ENCODE results near the gene ASIC2.

Gene ASIC2

GRCh38 chr17:33288954-33289353 lies 4.1 kb downstream of the ASIC2 start:
- DNase-seq (ENCODE audit: low read depth in 2 of 2, low spot score in 1 of 2), result no peak

- DNase-seq (ENCODE audit: low read depth in 2 of 2, low spot score in 1 of 2), result no peak
Measured at GRCh38 chr17:33287096-33287725, 5.9 kb downstream of the ASIC2 start.

- no peak for DNase-seq (ENCODE audit: low read depth in 2 of 2, low spot score in 1 of 2)
Measured at GRCh38 chr17:33285413-33285812, 7.7 kb downstream of the ASIC2 start.

- DNase-seq (ENCODE audit: low read depth in 2 of 2, low spot score in 1 of 2), result no peak
Measured at GRCh38 chr17:33284022-33284421, 9.1 kb downstream of the ASIC2 start.

GRCh38 chr17:33280162-33280943 lies 12.7 kb downstream of the ASIC2 start:
- no peak for DNase-seq (ENCODE audit: low read depth in 2 of 2, low spot score in 1 of 2)

- no peak for DNase-seq (ENCODE audit: low read depth in 2 of 2, low spot score in 1 of 2)
Measured at GRCh38 chr17:33277436-33278100, 15.5 kb downstream of the ASIC2 start.

- no peak for DNase-seq (ENCODE audit: low read depth in 2 of 2, low spot score in 1 of 2)
Measured at GRCh38 chr17:33273743-33274410, 19.2 kb downstream of the ASIC2 start.

- DNase-seq (ENCODE audit: low read depth in 2 of 2, low spot score in 1 of 2), result no peak
Measured at GRCh38 chr17:33273271-33273670, 19.8 kb downstream of the ASIC2 start.

GRCh38 chr17:33272438-33272837 lies 20.7 kb downstream of the ASIC2 start:
- DNase-seq (ENCODE audit: low read depth in 2 of 2, low spot score in 1 of 2), result no peak

- no peak for DNase-seq (ENCODE audit: low read depth in 2 of 2, low spot score in 1 of 2)
Measured at GRCh38 chr17:33269337-33270060, 23.6 kb downstream of the ASIC2 start.

GRCh38 chr17:33267851-33268548 lies 25.1 kb downstream of the ASIC2 start:
- no peak for DNase-seq (ENCODE audit: low read depth in 2 of 2, low spot score in 1 of 2)

GRCh38 chr17:33267271-33267790 lies 25.8 kb downstream of the ASIC2 start:
- DNase-seq (ENCODE audit: low read depth in 2 of 2, low spot score in 1 of 2), result no peak

GRCh38 chr17:33266611-33267010 lies 26.5 kb downstream of the ASIC2 start:
- no peak for DNase-seq (ENCODE audit: low read depth in 2 of 2, low spot score in 1 of 2)

GRCh38 chr17:33266116-33266515 lies 27.0 kb downstream of the ASIC2 start:
- DNase-seq (ENCODE audit: low read depth in 2 of 2, low spot score in 1 of 2), result no peak

- no peak for DNase-seq (ENCODE audit: low read depth in 2 of 2, low spot score in 1 of 2)
Measured at GRCh38 chr17:33263396-33263795, 29.7 kb downstream of the ASIC2 start.

- DNase-seq (ENCODE audit: low read depth in 2 of 2, low spot score in 1 of 2), result no peak
Measured at GRCh38 chr17:33262266-33263123, 30.6 kb downstream of the ASIC2 start.

- DNase-seq (ENCODE audit: low read depth in 2 of 2, low spot score in 1 of 2), result no peak
Measured at GRCh38 chr17:33261820-33262219, 31.3 kb downstream of the ASIC2 start.

GRCh38 chr17:33260638-33261037 lies 32.5 kb downstream of the ASIC2 start:
- no peak for DNase-seq (ENCODE audit: low read depth in 2 of 2, low spot score in 1 of 2)

GRCh38 chr17:33258296-33258695 lies 34.8 kb downstream of the ASIC2 start:
- DNase-seq (ENCODE audit: low read depth in 2 of 2, low spot score in 1 of 2), result no peak
